Loucy (cell line): Measurements from ENCODE around the gene METTL15.

Source experiments
- H2AFZ ChIP-seq: fragments of 200-600 bp; sonication (generic); 2 replicates; pipeline ENCODE4 v1.6.0; 2016; ENCODE audit warnings: antibody characterized with exemption, mild to moderate bottlenecking, low read length, moderate library complexity
- H3F3A ChIP-seq: fragments of 200-600 bp; 2 replicates; pipeline ENCODE4 v1.6.0; 2016; ENCODE audit warnings: antibody characterized with exemption, low read depth, mild to moderate bottlenecking
- H3K27me3 ChIP-seq: fragments of 200-600 bp; sonication (generic); 2 replicates; pipeline ENCODE4 v1.6.1; 2014; ENCODE audit warnings: low read length, mild to moderate bottlenecking; ENCODE audit not compliant: insufficient read depth, poor library complexity, severe bottlenecking
- H3K36me3 ChIP-seq: fragments of 200-600 bp; sonication (generic); 2 replicates; pipeline ENCODE4 v1.6.1; 2016; ENCODE audit warnings: low read length; ENCODE audit not compliant: insufficient read depth
- H3K4me1 ChIP-seq: fragments of 200-600 bp; sonication (generic); 2 replicates; pipeline ENCODE4 v1.5.1; 2014; ENCODE audit warnings: low read length, mild to moderate bottlenecking; ENCODE audit not compliant: insufficient read depth, poor library complexity, severe bottlenecking
- H3K4me2 ChIP-seq: fragments of 200-600 bp; sonication (generic); 2 replicates; pipeline ENCODE4 v1.6.0; 2014; ENCODE audit warnings: antibody characterized with exemption, low read length, low read depth, mild to moderate bottlenecking; ENCODE audit not compliant: poor library complexity, severe bottlenecking
- H3K4me3 ChIP-seq: fragments of 200-600 bp; sonication (generic); 2 replicates; pipeline ENCODE4 v1.5.1; 2014; ENCODE audit warnings: low read length, mild to moderate bottlenecking, mixed read lengths; ENCODE audit not compliant: poor library complexity, severe bottlenecking
- H3K79me2 ChIP-seq: fragments of 200-600 bp; sonication (generic); 2 replicates; pipeline ENCODE4 v1.6.1; 2014; ENCODE audit warnings: low read length; ENCODE audit not compliant: insufficient read depth
- H3K9ac ChIP-seq: fragments of 200-600 bp; sonication (generic); 2 replicates; pipeline ENCODE4 v1.6.0; 2014; ENCODE audit warnings: mild to moderate bottlenecking, low read depth, low read length, moderate library complexity; ENCODE audit not compliant: poor library complexity, severe bottlenecking
- H3K9me2 ChIP-seq: fragments of 200-600 bp; sonication (generic); replicated peaks from 2 replicates; pipeline ENCODE4 v1.6.1; 2016; ENCODE audit warnings: low read depth, low read length, mixed read lengths
- H3K9me3 ChIP-seq: fragments of 200-600 bp; sonication (generic); 2 replicates; pipeline ENCODE4 v1.6.1; 2014; ENCODE audit warnings: mild to moderate bottlenecking, antibody characterized with exemption, low read length, low read depth; ENCODE audit not compliant: insufficient read depth
- H4K20me1 ChIP-seq: fragments of 200-600 bp; sonication (generic); 2 replicates; pipeline ENCODE4 v1.6.0; 2014; ENCODE audit warnings: antibody characterized with exemption, low read length, mild to moderate bottlenecking; ENCODE audit not compliant: insufficient read depth, poor library complexity, severe bottlenecking
- CTCF ChIP-seq: fragments of 200-600 bp; sonication (generic); conservative IDR thresholded peaks from 2 replicates; pipeline ENCODE4 v1.5.1; 2014; ENCODE audit warnings: mild to moderate bottlenecking, antibody characterized with exemption, low read length
- EZH2phosphoT487 ChIP-seq: fragments of 200-600 bp; IDR thresholded peaks from 2 replicates; pipeline ENCODE4 v1.6.1; 2018; ENCODE audit warnings: antibody characterized with exemption, mild to moderate bottlenecking, moderate library complexity, borderline replicate concordance

Gene METTL15

GRCh38 chr11:28245131-28245530 is 136.9 kb downstream of the METTL15 start:
- Histone ChIP-seq H3F3A (no peaks in the 10 kb centered on the region), H3K4me3 (no peak overlapping the region), H3K79me2 (no peaks in the 10 kb centered on the region), H3K9me2 (no peaks in the 10 kb centered on the region), H3K9me3 (no peaks in the 10 kb centered on the region), H3K4me2 (no peak overlapping the region), H3K9ac (no peak overlapping the region), H4K20me1 (no peaks in the 10 kb centered on the region), H3K4me1 (no peaks in the 10 kb centered on the region), H3K27me3 (no peaks in the 10 kb centered on the region), H3K36me3 (no peaks in the 10 kb centered on the region), H2AFZ (no peak overlapping the region)
- TF ChIP-seq EZH2phosphoT487 (no peak), CTCF (no peak)

GRCh38 chr11:28250192-28250591 is 142.0 kb downstream of the METTL15 start:
- Histone ChIP-seq H3K27me3 (no peaks in the 10 kb centered on the region), H3F3A (no peaks in the 10 kb centered on the region), H3K9ac (no peak overlapping the region), H3K4me3 (no peak overlapping the region), H3K79me2 (no peaks in the 10 kb centered on the region), H2AFZ (no peak overlapping the region), H3K4me2 (no peak overlapping the region), H3K4me1 (peaks cover 10% of the 10 kb centered on the region), H3K9me2 (no peaks in the 10 kb centered on the region), H4K20me1 (no peaks in the 10 kb centered on the region), H3K9me3 (no peaks in the 10 kb centered on the region), H3K36me3 (no peaks in the 10 kb centered on the region)
- TF ChIP-seq CTCF = no peak
- no peak for TF ChIP-seq EZH2phosphoT487

- no peaks in the 10 kb centered on the region for H3F3A ChIP-seq
- no peaks in the 10 kb centered on the region for H3K9me3 ChIP-seq
- H3K9me2 ChIP-seq = no peaks in the 10 kb centered on the region
- H3K4me1 ChIP-seq = peaks cover 10% of the 10 kb centered on the region
- H3K27me3 ChIP-seq = no peaks in the 10 kb centered on the region
- H2AFZ ChIP-seq = no peak overlapping the region
- H4K20me1 ChIP-seq = no peaks in the 10 kb centered on the region
- peak overlapping the region; percentile 25 for H3K4me2 ChIP-seq
- H3K36me3 ChIP-seq = no peaks in the 10 kb centered on the region
- no peak overlapping the region for H3K9ac ChIP-seq
- no peaks in the 10 kb centered on the region for H3K79me2 ChIP-seq
- TF ChIP-seq CTCF (no peak), EZH2phosphoT487 (no peak)
- no peak overlapping the region for H3K4me3 ChIP-seq
Observed at GRCh38 chr11:28251257-28251656, 143.1 kb downstream of the METTL15 start.
